Keratinocyte (primary cell): Measurements from ENCODE around the gene TMEM120B.
"Not testable (repeated sequence)": the region's sequence is repeated elsewhere in the genome, so short reads cannot be mapped to it uniquely, and the experiment has no call there.

Source experiments
- EZH2 ChIP-seq: IDR thresholded peaks from one replicate; pipeline ENCODE4 v1.6.1; 2012; ENCODE audit warnings: inconsistent platforms, mild to moderate bottlenecking, low read length, moderate library complexity
- TF ChIP-seq, protein P1 (sequence below), 3 experiments: IDR thresholded peaks in 1 of 3; conservative IDR thresholded peaks in 1 of 3; optimal IDR thresholded peaks in 1 of 3; 2 replicates in 2 of 3; 3 replicates in 1 of 3; pipeline versions ENCODE3 to v1.5.1; 2011; ENCODE audit warnings: low read length in 3 of 3, mild to moderate bottlenecking in 3 of 3, moderate library complexity in 2 of 3, control low read depth in 1 of 3, inconsistent platforms in 1 of 3; ENCODE audit not compliant: insufficient read depth in 2 of 3; ENCODE audit errors: extremely low read depth in 1 of 3

DNA sequence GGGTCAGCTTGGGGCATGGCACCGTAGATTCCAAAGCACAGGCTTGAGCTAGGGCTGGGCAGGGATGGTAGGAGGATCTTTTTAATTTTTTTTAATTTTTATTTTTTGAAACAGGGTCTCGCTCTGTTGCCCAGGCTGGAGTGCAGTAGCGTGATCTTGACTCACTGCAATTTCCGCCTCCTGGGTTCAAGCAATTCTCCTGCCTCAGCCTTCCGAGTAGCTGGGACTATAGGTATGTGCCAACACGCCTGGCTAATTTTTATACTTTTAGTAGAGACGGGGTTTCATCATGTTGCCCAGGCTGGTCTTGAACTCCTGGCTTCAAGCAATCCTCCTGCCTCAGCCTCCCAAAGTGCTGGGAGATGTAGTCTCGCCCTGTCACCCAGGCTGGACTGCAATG is 78.2 kb downstream of the TMEM120B start:
- TF ChIP-seq, protein P1, sequence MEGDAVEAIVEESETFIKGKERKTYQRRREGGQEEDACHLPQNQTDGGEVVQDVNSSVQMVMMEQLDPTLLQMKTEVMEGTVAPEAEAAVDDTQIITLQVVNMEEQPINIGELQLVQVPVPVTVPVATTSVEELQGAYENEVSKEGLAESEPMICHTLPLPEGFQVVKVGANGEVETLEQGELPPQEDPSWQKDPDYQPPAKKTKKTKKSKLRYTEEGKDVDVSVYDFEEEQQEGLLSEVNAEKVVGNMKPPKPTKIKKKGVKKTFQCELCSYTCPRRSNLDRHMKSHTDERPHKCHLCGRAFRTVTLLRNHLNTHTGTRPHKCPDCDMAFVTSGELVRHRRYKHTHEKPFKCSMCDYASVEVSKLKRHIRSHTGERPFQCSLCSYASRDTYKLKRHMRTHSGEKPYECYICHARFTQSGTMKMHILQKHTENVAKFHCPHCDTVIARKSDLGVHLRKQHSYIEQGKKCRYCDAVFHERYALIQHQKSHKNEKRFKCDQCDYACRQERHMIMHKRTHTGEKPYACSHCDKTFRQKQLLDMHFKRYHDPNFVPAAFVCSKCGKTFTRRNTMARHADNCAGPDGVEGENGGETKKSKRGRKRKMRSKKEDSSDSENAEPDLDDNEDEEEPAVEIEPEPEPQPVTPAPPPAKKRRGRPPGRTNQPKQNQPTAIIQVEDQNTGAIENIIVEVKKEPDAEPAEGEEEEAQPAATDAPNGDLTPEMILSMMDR (optimal IDR thresholded peaks at IDR 0.05 in 1 of 3, IDR thresholded peaks at IDR 0.05 in 1 of 3, conservative IDR thresholded peaks at IDR 0.05 in 1 of 3; ENCODE audit: extremely low read depth in 1 of 3, insufficient read depth in 2 of 3, low read length in 3 of 3): not testable (repeated sequence)
- TF ChIP-seq EZH2: not testable (repeated sequence)
